ENCODE results near the gene SH3BP1. TPM values are rescaled to one million over a fixed set of nuclear protein-coding genes. Genes with fewer than 3 reads are reported as not detected.
A peak's percentile ranks its signal among the peaks of the same experiment; 100 is the strongest.

SH3BP1 gene
- total RNA-seq, 2 donors from 2014 or later, result 1.5 to 4.0 TPM

DNA sequence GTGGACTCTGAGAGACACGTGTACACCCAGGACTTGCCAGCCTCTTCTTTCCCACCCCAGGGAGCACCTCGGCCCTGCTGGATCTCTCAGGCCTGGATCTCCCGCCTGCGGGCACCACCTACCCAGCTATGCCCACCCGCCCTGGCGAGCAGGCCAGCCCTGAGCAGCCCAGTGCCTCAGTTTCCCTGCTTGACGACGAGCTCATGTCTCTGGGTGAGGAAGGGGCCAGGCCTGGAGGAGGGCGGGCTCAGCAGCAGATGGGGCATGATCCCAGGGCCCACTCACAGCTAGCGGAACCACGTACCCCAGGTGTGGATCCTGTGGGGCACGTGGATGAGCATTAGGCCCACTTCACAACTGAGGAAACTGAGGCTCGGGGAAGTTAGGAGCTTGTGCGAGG lies 13.7 kb upstream of the SH3BP1 start:
- no peak for DNase-seq (ENCODE audit: low spot score)
- no peaks in the 10 kb centered on the region for H3K9me3 ChIP-seq
- TF ChIP-seq, protein P1, sequence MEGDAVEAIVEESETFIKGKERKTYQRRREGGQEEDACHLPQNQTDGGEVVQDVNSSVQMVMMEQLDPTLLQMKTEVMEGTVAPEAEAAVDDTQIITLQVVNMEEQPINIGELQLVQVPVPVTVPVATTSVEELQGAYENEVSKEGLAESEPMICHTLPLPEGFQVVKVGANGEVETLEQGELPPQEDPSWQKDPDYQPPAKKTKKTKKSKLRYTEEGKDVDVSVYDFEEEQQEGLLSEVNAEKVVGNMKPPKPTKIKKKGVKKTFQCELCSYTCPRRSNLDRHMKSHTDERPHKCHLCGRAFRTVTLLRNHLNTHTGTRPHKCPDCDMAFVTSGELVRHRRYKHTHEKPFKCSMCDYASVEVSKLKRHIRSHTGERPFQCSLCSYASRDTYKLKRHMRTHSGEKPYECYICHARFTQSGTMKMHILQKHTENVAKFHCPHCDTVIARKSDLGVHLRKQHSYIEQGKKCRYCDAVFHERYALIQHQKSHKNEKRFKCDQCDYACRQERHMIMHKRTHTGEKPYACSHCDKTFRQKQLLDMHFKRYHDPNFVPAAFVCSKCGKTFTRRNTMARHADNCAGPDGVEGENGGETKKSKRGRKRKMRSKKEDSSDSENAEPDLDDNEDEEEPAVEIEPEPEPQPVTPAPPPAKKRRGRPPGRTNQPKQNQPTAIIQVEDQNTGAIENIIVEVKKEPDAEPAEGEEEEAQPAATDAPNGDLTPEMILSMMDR (IDR thresholded peaks at IDR 0.05), result no peak
- H3K27ac ChIP-seq, result peak overlapping the region; percentile 50 to 57
- no peak overlapping the region for H3K4me3 ChIP-seq
- no peaks in the 10 kb centered on the region for H3K27me3 ChIP-seq
- peaks cover 26% of the 10 kb centered on the region for H3K36me3 ChIP-seq
- H3K4me1 ChIP-seq, result peaks cover 0 to 31% of the 10 kb centered on the region in 2 donors

GRCh38 chr22:37626144-37626543 lies 13.3 kb upstream of the SH3BP1 start:
- TF ChIP-seq, protein P1 (IDR thresholded peaks at IDR 0.05), result no peak
- no peaks in the 10 kb centered on the region for H3K9me3 ChIP-seq
- H3K36me3 ChIP-seq, result peaks cover 22% of the 10 kb centered on the region
- peak; percentile 80 for DNase-seq (ENCODE audit: low spot score)
- no peak overlapping the region for H3K4me3 ChIP-seq
- no peaks in the 10 kb centered on the region for H3K27me3 ChIP-seq
- peak overlapping the region; percentile 50 to 57 for H3K27ac ChIP-seq
- H3K4me1 ChIP-seq, result peaks cover 0 to 31% of the 10 kb centered on the region in 2 donors

DNA sequence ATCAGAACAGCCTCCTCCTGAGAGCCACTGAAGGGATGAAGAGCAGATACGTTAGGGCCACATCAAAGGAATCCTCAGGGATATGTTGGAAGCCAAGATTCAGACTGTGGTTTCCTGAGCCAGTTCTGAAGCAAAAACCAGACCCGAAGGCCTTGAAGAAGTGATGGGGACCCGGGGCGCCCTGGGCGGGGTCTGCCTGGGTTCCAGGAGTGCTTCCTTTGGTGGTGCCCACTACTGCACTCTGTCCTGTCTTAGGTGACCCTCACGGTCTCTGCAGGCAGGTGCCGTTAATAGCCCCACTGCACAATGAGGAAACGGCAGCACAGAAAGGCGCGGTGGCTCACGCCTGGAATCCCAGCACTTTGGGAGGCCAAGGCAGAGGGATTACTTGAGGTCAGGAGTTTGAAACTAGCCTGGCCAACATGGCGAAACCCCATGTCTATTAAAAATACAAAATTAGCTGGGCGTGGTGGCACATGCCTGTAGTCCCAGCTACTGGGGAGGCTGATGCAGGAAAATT lies 12.9 kb upstream of the SH3BP1 start:
- H3K4me1 ChIP-seq, result peaks cover 0 to 31% of the 10 kb centered on the region in 2 donors
- H3K9me3 ChIP-seq, result no peaks in the 10 kb centered on the region
- no peak overlapping the region for H3K4me3 ChIP-seq
- TF ChIP-seq, protein P1 (IDR thresholded peaks at IDR 0.05), result no peak
- peaks cover 17% of the 10 kb centered on the region for H3K36me3 ChIP-seq
- peak overlapping the region; percentile 50 to 57 for H3K27ac ChIP-seq
- no peak for DNase-seq (ENCODE audit: low spot score)
- no peaks in the 10 kb centered on the region for H3K27me3 ChIP-seq

- Histone ChIP-seq H3K4me1 (peaks cover 0 to 31% of the 10 kb centered on the region in 2 donors), H3K27me3 (no peaks in the 10 kb centered on the region), H3K4me3 (no peak overlapping the region), H3K9me3 (no peaks in the 10 kb centered on the region), H3K27ac (peak overlapping the region; percentile 9 to 57), H3K36me3 (peaks cover 17% of the 10 kb centered on the region)
- no peak for DNase-seq (ENCODE audit: low spot score)
- TF ChIP-seq, protein P1 (IDR thresholded peaks at IDR 0.05), result no peak
These were observed 12.3 kb upstream of the SH3BP1 start for GRCh38 chr22:37627121-37627520.

DNA sequence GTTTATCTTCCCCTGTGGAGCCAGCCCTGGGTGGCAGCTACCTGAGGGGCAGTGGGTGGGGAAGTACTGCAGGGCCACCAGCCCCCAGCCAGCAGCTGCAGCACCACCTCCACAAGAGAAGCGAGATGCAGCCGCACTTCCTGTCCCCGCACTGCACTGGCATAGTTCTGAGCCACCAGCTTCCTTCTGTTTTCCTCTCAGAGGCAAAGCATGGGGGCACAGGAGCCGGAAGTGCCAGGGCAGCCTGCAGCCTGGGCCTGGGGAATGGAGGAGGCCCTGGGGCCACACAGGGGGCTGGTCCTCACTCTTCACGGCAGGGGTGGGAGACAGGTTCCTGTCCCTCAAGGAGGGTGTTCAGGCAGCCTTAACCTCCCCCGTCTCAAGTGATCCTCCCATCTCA lies 11.9 kb upstream of the SH3BP1 start:
- Histone ChIP-seq H3K27me3 (no peaks in the 10 kb centered on the region), H3K9me3 (no peaks in the 10 kb centered on the region), H3K4me1 (peaks cover 0 to 31% of the 10 kb centered on the region in 2 donors), H3K36me3 (peaks cover 14% of the 10 kb centered on the region), H3K27ac (peak overlapping the region; percentile 9 to 57), H3K4me3 (no peak overlapping the region)
- DNase-seq (ENCODE audit: low spot score), result no peak
- TF ChIP-seq, protein P1 (IDR thresholded peaks at IDR 0.05), result no peak

DNA sequence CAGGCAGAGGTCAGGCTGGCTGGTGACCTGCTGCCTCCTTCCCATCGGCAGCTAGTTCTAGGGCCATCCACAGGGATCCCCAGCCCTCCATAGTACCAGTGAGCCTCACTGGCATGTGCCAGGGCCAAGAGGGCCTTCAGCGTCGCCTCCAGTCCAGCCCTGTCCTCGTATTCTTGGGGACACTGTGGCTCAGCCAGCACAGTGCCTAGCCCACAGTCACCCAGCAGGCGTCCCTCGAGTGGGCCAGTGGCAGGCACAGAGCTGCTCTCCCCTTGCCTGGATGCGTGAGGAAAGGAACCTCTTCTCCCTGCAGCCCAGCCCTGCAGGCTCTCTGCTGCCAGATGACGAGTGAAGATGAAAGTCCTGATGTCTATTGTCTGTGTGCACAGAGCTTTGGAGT lies 10.6 kb upstream of the SH3BP1 start:
- no peak for DNase-seq (ENCODE audit: low spot score)
- no peaks in the 10 kb centered on the region for H3K9me3 ChIP-seq
- peaks cover 5 to 39% of the 10 kb centered on the region in 2 donors for H3K4me1 ChIP-seq
- no peak overlapping the region for H3K27ac ChIP-seq
- H3K4me3 ChIP-seq, result no peak overlapping the region
- H3K27me3 ChIP-seq, result no peaks in the 10 kb centered on the region
- H3K36me3 ChIP-seq, result peaks cover 6% of the 10 kb centered on the region
- TF ChIP-seq, protein P1 (IDR thresholded peaks at IDR 0.05), result no peak

Measured in right atrium auricular region (tissue), 2 donors.